Lung (tissue), 12 donors: ENCODE results near the gene C1orf146. TPM values are rescaled to one million over a fixed set of nuclear protein-coding genes. Genes with fewer than 3 reads are reported as not detected.

Experiments used
- ATAC-seq: fragments of 200-7000 bp; cut with Tn5 transposase; one replicate; pipeline ENCODE4 v1.9.1; 2020; ENCODE audit warnings: moderate number of reproducible peaks; ENCODE audit not compliant: insufficient read depth, low FRiP score
- DNase-seq, 3 donors: peaks; one replicate each; pipeline ENCODE4 v3.0.0-alpha.2; 2013 to 2017
- H3K27ac ChIP-seq, 2 donors: one replicate each; pipeline ENCODE4 v1.5.1; 2013; ENCODE audit warnings: mild to moderate bottlenecking in 2 of 2, moderate library complexity in 2 of 2, control low read depth in 1 of 2, inconsistent platforms in 1 of 2, low read depth in 1 of 2, low read length in 1 of 2
- H3K27me3 ChIP-seq, 3 donors: one replicate each; pipeline ENCODE4 v1.5.1; 2013; ENCODE audit warnings: low read length in 2 of 3; ENCODE audit not compliant: control insufficient read depth in 3 of 3, insufficient read depth in 3 of 3
- H3K36me3 ChIP-seq, 4 donors: one replicate each; pipeline ENCODE4 v1.5.1; 2013; ENCODE audit warnings: low read length in 4 of 4, mild to moderate bottlenecking in 1 of 4, moderate library complexity in 1 of 4; ENCODE audit not compliant: control insufficient read depth in 4 of 4, insufficient read depth in 4 of 4
- H3K4me1 ChIP-seq, 5 donors: one replicate each; pipeline ENCODE4 v1.5.1; 2013; ENCODE audit warnings: low read length in 5 of 5, mild to moderate bottlenecking in 2 of 5, moderate library complexity in 1 of 5; ENCODE audit not compliant: control insufficient read depth in 5 of 5, insufficient read depth in 5 of 5
- H3K4me3 ChIP-seq: one replicate; pipeline ENCODE4 v1.5.1; 2013; ENCODE audit warnings: mild to moderate bottlenecking, control low read depth, moderate library complexity
- H3K9ac ChIP-seq, 2 donors: one replicate each; pipeline ENCODE4 v1.5.1; 2013; ENCODE audit warnings: low read length in 2 of 2, control low read depth in 1 of 2; ENCODE audit not compliant: insufficient read depth in 1 of 2
- H3K9me3 ChIP-seq, 4 donors: one replicate each; pipeline ENCODE4 v1.5.1; 2013; ENCODE audit warnings: low read length in 3 of 4, mild to moderate bottlenecking in 1 of 4, moderate library complexity in 1 of 4; ENCODE audit not compliant: control insufficient read depth in 4 of 4, insufficient read depth in 3 of 4
- WGBS, 2 donors: extraction: QIAGEN DNeasy Blood & Tissue Kit; methylation state at CpG; one replicate each; pipeline ENCODE4 v1.1.7; 2013; 5-methylcytosine and 5-hydroxymethylcytosine counted together
- polyA plus RNA-seq, 2 donors: library from polyadenylated mRNA; stranded (reverse); fragments of 200-250 nt; gene quantifications; one replicate each; pipeline ENCODE4 v1.2.1, GENCODE V29; 2013
- total RNA-seq, 2 donors: library from RNA; depleted of rRNA in 1 of 2; stranded (reverse); fragments of >200 nt in 1 of 2; gene quantifications; one replicate each; pipeline ENCODE4 v1.2.1, GENCODE V29; 2014 to 2021
- TF ChIP-seq, protein P1 (sequence below): IDR thresholded peaks from 2 replicates; pipeline ENCODE4 v1.5.1; 2012; ENCODE audit warnings: mild to moderate bottlenecking; ENCODE audit errors: control extremely low read depth, extremely low read depth
- donor health status: control.
- donor health status: control.
- donor health status: Bipolar disorder and iron deficiency.
- donor health status: healthy.
- donor health status: DM: yes; HTN: yes; CAD: no.

The C1orf146 gene
- total and polyA plus RNA-seq, 4 donors: not detected

DNA sequence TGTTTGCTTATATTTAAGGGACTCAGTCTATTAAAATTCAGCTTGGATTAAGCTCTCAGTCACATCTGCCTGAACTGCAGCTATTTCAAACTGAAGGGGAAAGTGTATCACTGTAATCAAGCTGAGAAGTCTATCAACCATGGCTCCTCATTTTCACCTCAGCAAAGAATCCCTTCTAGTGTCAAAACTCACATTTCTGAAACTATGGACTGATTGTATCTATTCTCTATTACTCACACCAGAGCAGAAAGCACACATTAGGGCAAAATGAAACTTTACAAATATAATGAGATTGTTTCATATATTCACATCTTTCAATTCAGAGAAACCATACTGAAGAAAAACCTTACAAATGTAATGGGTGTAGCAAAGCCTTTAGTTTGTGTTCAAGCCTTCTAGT, 14.6 kb upstream of the C1orf146 start:
- Histone ChIP-seq H3K4me3 (no peak overlapping the region), H3K9me3 (peaks cover 0 to 7% (median under 1%) of the 10 kb centered on the region in 4 donors), H3K36me3 (no peaks in the 10 kb centered on the region), H3K27me3 (no peaks in the 10 kb centered on the region), H3K9ac (no peak overlapping the region), H3K4me1 (no peaks in the 10 kb centered on the region), H3K27ac (no peak overlapping the region)
- TF ChIP-seq, protein P1, sequence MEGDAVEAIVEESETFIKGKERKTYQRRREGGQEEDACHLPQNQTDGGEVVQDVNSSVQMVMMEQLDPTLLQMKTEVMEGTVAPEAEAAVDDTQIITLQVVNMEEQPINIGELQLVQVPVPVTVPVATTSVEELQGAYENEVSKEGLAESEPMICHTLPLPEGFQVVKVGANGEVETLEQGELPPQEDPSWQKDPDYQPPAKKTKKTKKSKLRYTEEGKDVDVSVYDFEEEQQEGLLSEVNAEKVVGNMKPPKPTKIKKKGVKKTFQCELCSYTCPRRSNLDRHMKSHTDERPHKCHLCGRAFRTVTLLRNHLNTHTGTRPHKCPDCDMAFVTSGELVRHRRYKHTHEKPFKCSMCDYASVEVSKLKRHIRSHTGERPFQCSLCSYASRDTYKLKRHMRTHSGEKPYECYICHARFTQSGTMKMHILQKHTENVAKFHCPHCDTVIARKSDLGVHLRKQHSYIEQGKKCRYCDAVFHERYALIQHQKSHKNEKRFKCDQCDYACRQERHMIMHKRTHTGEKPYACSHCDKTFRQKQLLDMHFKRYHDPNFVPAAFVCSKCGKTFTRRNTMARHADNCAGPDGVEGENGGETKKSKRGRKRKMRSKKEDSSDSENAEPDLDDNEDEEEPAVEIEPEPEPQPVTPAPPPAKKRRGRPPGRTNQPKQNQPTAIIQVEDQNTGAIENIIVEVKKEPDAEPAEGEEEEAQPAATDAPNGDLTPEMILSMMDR: no peak
- ATAC-seq: no peak
- DNase-seq: no peak

DNA sequence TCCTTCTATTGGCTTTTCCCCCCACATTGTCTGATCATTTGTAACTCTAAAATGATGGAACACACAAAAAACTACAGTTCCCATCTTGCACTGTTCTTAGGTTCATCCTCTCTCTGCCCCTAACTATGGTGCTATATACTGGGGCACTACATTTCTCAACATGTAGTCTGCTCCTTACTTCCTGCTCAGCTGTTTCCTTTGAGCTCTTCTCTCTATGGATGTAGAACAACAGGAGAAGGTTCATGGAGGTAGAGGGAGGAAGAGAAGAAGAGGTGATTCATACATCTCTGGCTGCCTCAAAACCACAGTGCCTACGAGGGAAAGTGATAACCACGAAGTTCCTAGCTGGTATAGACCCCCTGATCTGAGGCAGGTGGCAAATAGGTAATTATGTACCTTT, 7.0 kb upstream of the C1orf146 start:
- H3K9me3 ChIP-seq: peaks cover 0 to 7% (median under 1%) of the 10 kb centered on the region in 4 donors

DNA sequence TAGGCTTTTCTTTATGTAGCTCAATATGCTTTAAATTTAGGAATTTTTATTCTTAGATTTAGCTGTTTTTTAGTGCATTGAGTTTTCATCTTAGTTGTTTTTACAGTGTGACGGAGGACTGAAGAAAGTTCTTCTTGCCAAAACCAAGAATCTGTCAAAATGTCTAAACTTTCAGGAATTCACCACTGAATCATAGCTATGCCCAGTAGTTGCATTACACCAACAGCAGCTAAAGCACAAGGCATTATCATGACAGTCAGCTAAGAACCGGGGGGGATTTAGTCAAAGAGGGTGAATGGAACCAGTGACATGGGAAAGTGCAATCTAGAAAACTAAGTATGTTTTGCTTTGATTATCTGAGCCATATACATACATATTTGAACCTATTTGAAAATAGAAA, 6.5 kb upstream of the C1orf146 start:
- H3K27ac ChIP-seq: no peak overlapping the region
- H3K9ac ChIP-seq: no peak overlapping the region
- TF ChIP-seq, protein P1: no peak
- H3K27me3 ChIP-seq: no peaks in the 10 kb centered on the region
- no peaks in the 10 kb centered on the region for H3K36me3 ChIP-seq
- H3K4me3 ChIP-seq: no peak overlapping the region
- DNase-seq (no peak), ATAC-seq (no peak)
- WGBS, 2 donors: 87 to 93% methylated on average over 2 of the region's 2 CpGs
- H3K4me1 ChIP-seq: no peaks in the 10 kb centered on the region
- H3K9me3 ChIP-seq: peaks cover 0 to 4% (median under 1%) of the 10 kb centered on the region in 4 donors

More for the DNA sequence above, 7.0 kb upstream of the C1orf146 start:
- ATAC-seq (no peak), DNase-seq (no peak)
- H3K27ac ChIP-seq: no peak overlapping the region
- no peaks in the 10 kb centered on the region for H3K27me3 ChIP-seq
- WGBS, 2 donors: 30 to 40% methylated on average over 2 of the region's 2 CpGs
- no peak overlapping the region for H3K9ac ChIP-seq
- no peaks in the 10 kb centered on the region for H3K36me3 ChIP-seq
- no peak overlapping the region for H3K4me3 ChIP-seq
- TF ChIP-seq, protein P1: no peak
- H3K4me1 ChIP-seq: no peaks in the 10 kb centered on the region

DNA sequence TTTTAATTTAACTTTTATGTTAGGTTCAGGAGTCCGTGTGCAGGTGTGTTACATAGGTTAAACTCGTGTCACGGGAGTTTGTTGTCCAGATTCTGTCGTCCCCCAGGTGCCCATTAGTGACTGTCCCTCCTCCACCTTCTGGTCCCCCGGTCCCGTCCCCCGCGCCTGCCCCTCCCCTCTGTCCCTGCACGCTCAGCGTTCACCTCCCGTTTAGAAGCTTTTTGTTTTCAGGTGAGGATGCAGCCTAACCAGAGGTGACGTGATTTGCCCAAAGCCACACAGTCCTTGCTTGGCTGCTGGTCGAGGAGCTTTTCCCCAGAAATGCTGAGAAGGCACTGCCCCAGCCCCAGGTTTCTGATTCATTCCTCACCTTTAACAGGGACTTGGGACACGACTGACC, 844 bp downstream of the C1orf146 start:
- DNase-seq (no peak), ATAC-seq (no peak)
- Histone ChIP-seq H3K27me3 (no peaks in the 10 kb centered on the region), H3K4me3 (no peak overlapping the region), H3K9ac (no peak overlapping the region), H3K27ac (no peak overlapping the region), H3K9me3 (peaks cover 0 to 2% (median 0%) of the 10 kb centered on the region in 4 donors), H3K4me1 (no peaks in the 10 kb centered on the region), H3K36me3 (no peaks in the 10 kb centered on the region)
- 84 to 88% methylated on average over 14 of the region's 14 CpGs for WGBS, 2 donors
- TF ChIP-seq, protein P1: no peak
